ENCODE data around the gene GCNA. TPM values are rescaled to one million over a fixed set of nuclear protein-coding genes. Genes with fewer than 3 reads are reported as not detected.

GCNA gene
- total RNA-seq, 4 donors from 2014 or later: 1.2 to 7.9 (median 2.5) TPM

- no peak overlapping the region for H3K27ac ChIP-seq
- no peaks in the 10 kb centered on the region for H3K36me3 ChIP-seq
- H3K27me3 ChIP-seq: no peaks in the 10 kb centered on the region
- H3K4me3 ChIP-seq: no peak overlapping the region
- TF ChIP-seq POLR2A (IDR thresholded peaks at IDR 0.05) (no peak), CTCF (IDR thresholded peaks at IDR 0.05) (no peak)
- peaks cover 0 to 4% of the 10 kb centered on the region in 2 donors for H3K4me1 ChIP-seq
- DNase-seq: no peak
- intact Hi-C loops (cut with DNase I; ENCODE audit: low total_unique reads): no loop called here
- no peaks in the 10 kb centered on the region for H3K9me3 ChIP-seq
Measured at GRCh38 chrX:71546879-71547278, 31.4 kb upstream of the GCNA start.

- no peak overlapping the region for H3K27ac ChIP-seq
- H3K4me1 ChIP-seq: peaks cover 0 to 4% of the 10 kb centered on the region in 2 donors
- no peaks in the 10 kb centered on the region for H3K27me3 ChIP-seq
- no peaks in the 10 kb centered on the region for H3K36me3 ChIP-seq
- no peak for DNase-seq
- intact Hi-C loops (cut with DNase I; ENCODE audit: low total_unique reads): no loop called here
- H3K4me3 ChIP-seq: no peak overlapping the region
- no peak for TF ChIP-seq POLR2A (IDR thresholded peaks at IDR 0.05)
- TF ChIP-seq CTCF (IDR thresholded peaks at IDR 0.05): no peak
- H3K9me3 ChIP-seq: no peaks in the 10 kb centered on the region
Measured at GRCh38 chrX:71547339-71547738, 30.9 kb upstream of the GCNA start.

GRCh38 chrX:71549986-71550385, 28.3 kb upstream of the GCNA start:
- no peaks in the 10 kb centered on the region for H3K9me3 ChIP-seq
- H3K4me1 ChIP-seq: no peaks in the 10 kb centered on the region
- no peak overlapping the region for H3K27ac ChIP-seq
- no peak overlapping the region for H3K4me3 ChIP-seq
- H3K27me3 ChIP-seq: no peaks in the 10 kb centered on the region
- intact Hi-C loops (cut with DNase I; ENCODE audit: low total_unique reads): no loop called here
- no peak for DNase-seq
- TF ChIP-seq POLR2A (IDR thresholded peaks at IDR 0.05): no peak
- no peak for TF ChIP-seq CTCF (IDR thresholded peaks at IDR 0.05)
- H3K36me3 ChIP-seq: no peaks in the 10 kb centered on the region

- no peak for DNase-seq
- no peak overlapping the region for H3K4me3 ChIP-seq
- no peaks in the 10 kb centered on the region for H3K36me3 ChIP-seq
- no peaks in the 10 kb centered on the region for H3K4me1 ChIP-seq
- intact Hi-C loops (cut with DNase I; ENCODE audit: low total_unique reads): no loop called here
- no peaks in the 10 kb centered on the region for H3K27me3 ChIP-seq
- H3K9me3 ChIP-seq: no peaks in the 10 kb centered on the region
- no peak overlapping the region for H3K27ac ChIP-seq
- TF ChIP-seq POLR2A (IDR thresholded peaks at IDR 0.05): no peak
- no peak for TF ChIP-seq CTCF (IDR thresholded peaks at IDR 0.05)
Measured at GRCh38 chrX:71550578-71550977, 27.7 kb upstream of the GCNA start.

GRCh38 chrX:71556036-71556435, 22.2 kb upstream of the GCNA start:
- Histone ChIP-seq H3K4me1 (no peaks in the 10 kb centered on the region), H3K27me3 (no peaks in the 10 kb centered on the region), H3K9me3 (no peaks in the 10 kb centered on the region), H3K36me3 (no peaks in the 10 kb centered on the region), H3K27ac (no peak overlapping the region), H3K4me3 (no peak overlapping the region)
- no peak for TF ChIP-seq CTCF (IDR thresholded peaks at IDR 0.05)
- no peak for TF ChIP-seq POLR2A (IDR thresholded peaks at IDR 0.05)
- intact Hi-C loops (cut with DNase I; ENCODE audit: low total_unique reads): no loop called here
- no peak for DNase-seq

Data from uterus (tissue), 4 donors.